Ishikawa (cell line): ENCODE data around the gene RFX4.

Source experiments
- CEBPB ChIP-seq: IDR thresholded peaks from 2 replicates; pipeline ENCODE4 v1.6.1; 2012
- EP300 ChIP-seq: IDR thresholded peaks from 2 replicates; pipeline ENCODE4 v1.6.1; 2012; ENCODE audit warnings: borderline replicate concordance
- MAX ChIP-seq: IDR thresholded peaks from 2 replicates; pipeline ENCODE4 v1.6.1; 2012
- REST ChIP-seq: IDR thresholded peaks from 2 replicates; pipeline ENCODE4 v1.6.1; 2012; ENCODE audit warnings: low read depth, mild to moderate bottlenecking
- USF1 ChIP-seq: IDR thresholded peaks from 2 replicates; pipeline ENCODE4 v1.6.1; 2012
- ZBTB7A ChIP-seq: IDR thresholded peaks from 2 replicates; pipeline ENCODE4 v1.6.1; 2012; ENCODE audit warnings: low read depth

- TF ChIP-seq EP300 (no peak), REST (no peak), CEBPB (no peak), USF1 (no peak), ZBTB7A (no peak), MAX (no peak)
Measured at GRCh38 chr12:106801830-106802533, 219.2 kb downstream of the RFX4 start.
